ENCODE measurements around the gene SART3. TPM values are rescaled to one million over a fixed set of nuclear protein-coding genes. Genes with fewer than 3 reads are reported as not detected.

Gene SART3
- total RNA-seq, 1 donor from 2014 or later: 72.6 TPM

- Mint-ChIP-seq H3K27me3 (ENCODE audit: unreplicated experiment) (no peaks in the 10 kb centered on the region), H3K9me3 (ENCODE audit: unreplicated experiment) (peaks cover 2% of the 10 kb centered on the region), H3K4me3 (ENCODE audit: unreplicated experiment) (no peak overlapping the region), H3K27ac (ENCODE audit: unreplicated experiment) (no peak overlapping the region), H3K36me3 (ENCODE audit: unreplicated experiment) (peaks cover 4% of the 10 kb centered on the region), H3K4me1 (ENCODE audit: low read depth, unreplicated experiment) (peaks cover 8% of the 10 kb centered on the region)
- DNase-seq: no peak
- TF ChIP-seq CTCF (IDR thresholded peaks at IDR 0.05; ENCODE audit: partially characterized antibody, unreplicated experiment): no peak
These were observed 30.8 kb downstream of the SART3 start for GRCh38 chr12:108530161-108530560.

- peaks cover 2% of the 10 kb centered on the region for H3K9me3 Mint-ChIP-seq (ENCODE audit: unreplicated experiment)
- H3K27ac Mint-ChIP-seq (ENCODE audit: unreplicated experiment): peak overlapping the region; percentile 15
- TF ChIP-seq CTCF (IDR thresholded peaks at IDR 0.05; ENCODE audit: partially characterized antibody, unreplicated experiment): no peak
- peaks cover 3% of the 10 kb centered on the region for H3K4me1 Mint-ChIP-seq (ENCODE audit: low read depth, unreplicated experiment)
- no peak for DNase-seq
- peak overlapping the region; percentile 25 for H3K4me3 Mint-ChIP-seq (ENCODE audit: unreplicated experiment)
- peaks cover 4% of the 10 kb centered on the region for H3K36me3 Mint-ChIP-seq (ENCODE audit: unreplicated experiment)
- no peaks in the 10 kb centered on the region for H3K27me3 Mint-ChIP-seq (ENCODE audit: unreplicated experiment)
These were observed 33.8 kb downstream of the SART3 start for GRCh38 chr12:108527166-108527496.

- Mint-ChIP-seq H3K27ac (ENCODE audit: unreplicated experiment) (no peak overlapping the region), H3K9me3 (ENCODE audit: unreplicated experiment) (peaks cover 2% of the 10 kb centered on the region), H3K27me3 (ENCODE audit: unreplicated experiment) (no peaks in the 10 kb centered on the region), H3K4me1 (ENCODE audit: low read depth, unreplicated experiment) (peaks cover 3% of the 10 kb centered on the region), H3K36me3 (ENCODE audit: unreplicated experiment) (peaks cover 4% of the 10 kb centered on the region), H3K4me3 (ENCODE audit: unreplicated experiment) (no peak overlapping the region)
- TF ChIP-seq CTCF (IDR thresholded peaks at IDR 0.05; ENCODE audit: partially characterized antibody, unreplicated experiment): no peak
- DNase-seq: no peak
These were observed 34.3 kb downstream of the SART3 start for GRCh38 chr12:108526482-108527165.

GRCh38 chr12:108525681-108526080, 35.3 kb downstream of the SART3 start:
- Mint-ChIP-seq H3K27me3 (ENCODE audit: unreplicated experiment) (no peaks in the 10 kb centered on the region), H3K4me3 (ENCODE audit: unreplicated experiment) (no peak overlapping the region), H3K9me3 (ENCODE audit: unreplicated experiment) (peaks cover 2% of the 10 kb centered on the region), H3K36me3 (ENCODE audit: unreplicated experiment) (peaks cover 4% of the 10 kb centered on the region), H3K27ac (ENCODE audit: unreplicated experiment) (no peak overlapping the region), H3K4me1 (ENCODE audit: low read depth, unreplicated experiment) (peaks cover 3% of the 10 kb centered on the region)
- TF ChIP-seq CTCF (IDR thresholded peaks at IDR 0.05; ENCODE audit: partially characterized antibody, unreplicated experiment): no peak
- DNase-seq: no peak

GRCh38 chr12:108523365-108523764, 37.6 kb downstream of the SART3 start:
- TF ChIP-seq CTCF (IDR thresholded peaks at IDR 0.05; ENCODE audit: partially characterized antibody, unreplicated experiment): no peak
- H3K27me3 Mint-ChIP-seq (ENCODE audit: unreplicated experiment): no peaks in the 10 kb centered on the region
- H3K27ac Mint-ChIP-seq (ENCODE audit: unreplicated experiment): no peak overlapping the region
- peaks cover 3% of the 10 kb centered on the region for H3K4me1 Mint-ChIP-seq (ENCODE audit: low read depth, unreplicated experiment)
- DNase-seq: no peak
- H3K9me3 Mint-ChIP-seq (ENCODE audit: unreplicated experiment): peaks cover 2% of the 10 kb centered on the region
- peaks cover 4% of the 10 kb centered on the region for H3K36me3 Mint-ChIP-seq (ENCODE audit: unreplicated experiment)
- no peak overlapping the region for H3K4me3 Mint-ChIP-seq (ENCODE audit: unreplicated experiment)

Measured in glutamatergic neuron (in vitro differentiated cells).